CD1c-positive myeloid dendritic cell (primary cell): ENCODE measurements around the gene RAPH1.

Experiments
- DNase-seq: peaks from one replicate; pipeline ENCODE4 v3.0.0-alpha.2; 2016; ENCODE audit errors: extremely low spot score

Gene RAPH1

DNA sequence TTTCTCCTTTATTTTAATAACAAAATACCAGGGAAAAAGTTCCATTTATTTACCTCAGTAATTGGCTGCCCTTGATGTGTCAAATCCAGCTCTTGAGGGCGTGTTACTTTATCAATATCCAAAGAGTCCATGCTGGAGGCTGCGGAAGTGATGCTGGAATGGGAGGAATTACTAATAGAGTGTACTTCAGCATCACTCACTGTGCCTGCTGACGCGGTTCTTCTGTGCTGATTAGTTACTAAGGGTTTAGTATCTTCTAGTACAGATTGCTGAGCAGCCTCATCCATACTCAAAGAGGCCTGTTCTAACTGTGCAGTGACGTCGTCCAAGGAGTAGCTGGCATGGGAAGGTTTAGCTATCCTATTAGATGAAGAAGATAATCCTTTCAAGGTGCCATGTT is 45.6 kb downstream of the RAPH1 start:
- no peak for DNase-seq

DNA sequence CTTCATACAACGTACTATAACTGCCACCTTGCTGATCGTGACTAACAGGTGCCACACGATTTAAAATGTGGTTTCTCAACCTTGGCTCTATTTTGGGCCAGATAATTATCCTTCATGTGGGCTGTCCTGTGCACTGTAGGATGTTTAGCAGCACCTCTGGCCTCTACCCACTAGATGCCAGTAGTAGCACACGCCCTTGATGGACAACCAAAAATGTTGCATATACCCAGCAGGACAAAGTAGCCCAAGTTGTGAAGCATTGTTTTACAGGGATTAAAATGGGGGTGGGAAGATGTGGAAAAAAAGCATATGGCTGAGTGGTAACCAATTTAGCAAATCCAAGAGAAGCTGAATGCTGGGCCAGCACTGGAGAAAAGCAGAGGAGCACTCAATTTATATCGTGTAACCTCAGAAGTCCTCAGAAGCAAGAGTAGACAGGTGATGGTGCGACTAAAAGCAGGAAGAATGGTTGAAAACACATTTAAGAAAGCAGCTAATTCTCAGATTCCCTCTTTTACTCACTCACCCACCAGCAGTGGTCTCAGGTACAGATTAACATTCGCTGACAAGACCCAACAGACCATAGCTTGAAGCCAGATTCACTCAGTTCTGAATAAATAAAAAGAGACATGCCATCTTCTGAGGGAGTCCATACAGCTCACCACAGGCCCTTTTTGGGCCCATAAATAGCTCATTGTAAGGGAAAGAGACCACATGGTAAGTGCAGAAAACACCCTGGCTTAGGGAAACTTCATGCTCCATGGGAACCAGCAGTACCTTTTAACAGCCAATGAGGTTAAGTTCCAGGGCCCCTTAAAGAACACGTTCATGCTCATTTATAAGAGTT is 50.6 kb downstream of the RAPH1 start:
- peak; percentile 53 for DNase-seq

DNA sequence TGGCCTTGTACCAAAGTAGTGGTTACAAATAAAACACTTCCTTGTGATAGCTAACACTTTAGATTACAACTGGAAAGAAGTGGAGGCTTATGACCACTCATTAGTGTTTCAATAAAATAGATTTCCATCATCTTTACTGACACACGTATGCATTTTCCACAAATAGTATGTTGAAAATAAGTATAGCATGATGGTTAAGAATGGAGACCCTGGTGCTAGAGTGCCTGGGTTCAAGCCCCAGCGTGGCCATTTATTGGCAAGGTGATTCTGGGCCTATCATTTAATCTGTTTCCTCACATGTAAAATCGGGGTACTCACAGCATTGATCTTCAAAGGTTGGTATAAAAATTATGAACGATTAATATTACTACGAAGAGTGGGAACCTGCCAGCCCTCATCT is 54.5 kb downstream of the RAPH1 start:
- no peak for DNase-seq

DNA sequence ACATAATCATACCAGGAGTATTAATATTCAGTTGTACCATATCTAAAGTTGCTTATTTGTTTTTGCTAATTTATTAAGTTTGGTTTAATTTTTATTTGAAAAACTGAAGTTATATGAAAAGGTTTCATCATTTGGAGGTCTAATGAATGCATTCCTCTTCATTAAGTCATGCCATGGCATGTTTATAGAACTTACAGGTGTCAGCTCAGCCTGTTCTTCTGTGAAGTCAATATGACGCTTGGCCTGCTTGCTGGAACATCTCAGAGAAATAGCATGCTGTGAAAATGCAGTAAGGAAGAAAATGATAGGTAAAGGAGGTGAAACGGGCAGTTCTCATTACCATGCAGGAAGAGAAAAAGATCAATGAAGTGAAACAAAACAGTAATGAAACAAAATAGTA is 58.2 kb downstream of the RAPH1 start:
- DNase-seq, result no peak

DNA sequence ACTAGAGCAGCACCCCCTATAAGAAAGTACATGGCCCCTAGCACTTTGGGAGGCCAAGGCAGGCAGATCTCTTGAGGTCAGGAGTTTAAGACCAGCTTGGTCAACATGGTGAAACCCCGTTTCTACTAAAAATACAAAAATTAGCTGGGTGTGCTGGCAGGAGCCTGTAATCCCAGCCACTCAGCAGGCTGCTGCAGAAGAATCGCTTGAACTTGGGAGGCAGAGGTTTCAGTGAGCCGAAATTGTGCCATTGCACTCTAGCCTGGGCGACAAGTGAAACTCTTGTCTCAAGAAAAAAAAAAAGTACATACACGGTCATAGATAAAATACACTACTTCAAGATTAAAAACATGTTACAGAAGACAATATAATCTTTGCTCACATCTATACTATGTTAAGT is 63.8 kb downstream of the RAPH1 start:
- DNase-seq, result no peak

DNA sequence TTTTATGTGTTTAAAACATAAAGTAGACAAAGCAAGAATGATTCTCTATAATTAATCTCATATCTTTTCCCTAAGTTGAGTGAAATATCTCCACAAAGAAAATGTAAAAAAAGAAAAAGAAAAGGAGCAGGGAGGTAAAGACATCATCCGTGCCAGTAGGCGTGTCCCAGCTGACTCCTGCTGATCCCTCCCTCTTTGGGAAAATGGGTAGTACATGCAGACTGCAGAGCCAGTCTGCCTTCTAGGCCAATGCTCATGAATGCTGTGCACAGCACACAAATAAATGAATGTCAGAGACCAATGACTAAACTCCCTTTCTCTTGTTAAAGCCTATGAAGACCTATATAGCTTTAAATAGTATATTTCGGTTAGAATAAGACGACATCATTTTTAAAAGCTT is 64.7 kb downstream of the RAPH1 start:
- DNase-seq, result no peak

DNA sequence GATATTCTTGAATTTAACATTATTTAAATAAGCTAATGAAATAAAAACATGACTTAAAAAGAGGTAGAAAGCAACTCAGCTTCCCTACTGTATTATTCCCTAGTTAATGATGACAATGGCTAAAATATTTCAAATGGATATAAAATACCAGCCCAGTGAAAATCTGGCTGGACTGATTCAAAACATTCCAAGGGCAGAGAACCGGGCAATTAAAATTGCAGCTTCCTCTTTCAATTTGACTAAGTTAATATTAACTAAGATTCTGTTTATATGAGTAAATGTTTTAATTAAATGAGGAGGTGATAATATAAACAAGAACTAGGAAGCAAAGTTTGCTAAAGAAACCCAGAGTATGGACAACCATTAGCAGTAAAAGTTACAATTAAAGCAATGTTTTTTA is 65.6 kb downstream of the RAPH1 start:
- peak; percentile 28 for DNase-seq

DNA sequence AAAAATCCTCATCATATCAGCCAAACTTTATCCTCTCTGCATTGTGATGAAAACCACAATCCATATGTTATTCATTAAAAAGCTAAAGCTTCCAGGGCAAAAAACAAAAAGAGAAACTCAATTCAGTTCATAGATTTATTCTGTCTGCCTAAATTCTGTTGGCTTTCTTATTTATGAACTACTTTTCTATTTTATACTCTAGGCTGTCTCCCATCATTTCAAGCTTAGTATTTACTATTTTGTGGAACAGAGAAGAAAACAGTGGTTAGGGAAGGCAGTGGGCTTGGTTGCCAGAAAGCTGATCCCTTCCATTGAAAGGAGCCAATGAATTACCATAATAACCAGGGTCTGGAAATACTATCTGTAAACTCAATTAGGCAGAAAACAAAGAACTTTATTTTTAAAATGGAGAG is 71.8 kb downstream of the RAPH1 start:
- DNase-seq, result no peak

DNA sequence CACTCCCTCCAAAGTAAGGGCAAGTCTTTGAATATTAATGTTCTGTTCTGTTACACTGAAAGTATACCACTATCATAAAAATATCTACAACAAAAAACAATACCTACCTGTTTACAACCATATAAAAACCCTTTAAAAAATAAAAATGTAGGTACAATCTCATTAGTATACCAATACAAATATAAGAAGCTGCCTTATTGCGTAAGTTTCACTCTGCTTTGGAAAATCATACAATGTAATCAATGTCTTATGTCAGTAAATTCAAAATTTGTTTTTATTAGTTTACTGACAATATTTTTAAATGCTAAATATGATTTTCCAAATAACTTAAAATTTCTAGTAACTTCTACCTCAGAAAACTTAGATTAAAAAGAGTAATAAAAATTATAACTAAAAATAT is 72.8 kb downstream of the RAPH1 start:
- no peak for DNase-seq

DNA sequence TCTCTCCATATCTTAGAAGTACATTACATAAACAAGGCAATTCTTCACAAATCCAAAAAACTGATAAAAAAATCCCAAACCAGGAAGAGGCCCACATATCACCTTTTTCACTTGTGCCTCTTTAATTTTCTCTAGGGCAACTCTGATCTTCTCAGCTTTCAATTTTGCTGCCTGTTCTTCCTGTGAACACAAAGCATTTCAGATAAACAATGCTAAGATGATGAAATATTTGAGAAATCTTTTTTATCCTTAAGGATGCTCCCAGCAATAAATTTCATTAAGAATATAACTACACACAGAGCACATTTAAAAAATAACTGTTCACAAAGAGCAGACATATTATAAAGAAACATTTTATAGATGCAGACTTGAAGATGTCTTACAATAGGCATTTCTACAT is 73.4 kb downstream of the RAPH1 start:
- no peak for DNase-seq

DNA sequence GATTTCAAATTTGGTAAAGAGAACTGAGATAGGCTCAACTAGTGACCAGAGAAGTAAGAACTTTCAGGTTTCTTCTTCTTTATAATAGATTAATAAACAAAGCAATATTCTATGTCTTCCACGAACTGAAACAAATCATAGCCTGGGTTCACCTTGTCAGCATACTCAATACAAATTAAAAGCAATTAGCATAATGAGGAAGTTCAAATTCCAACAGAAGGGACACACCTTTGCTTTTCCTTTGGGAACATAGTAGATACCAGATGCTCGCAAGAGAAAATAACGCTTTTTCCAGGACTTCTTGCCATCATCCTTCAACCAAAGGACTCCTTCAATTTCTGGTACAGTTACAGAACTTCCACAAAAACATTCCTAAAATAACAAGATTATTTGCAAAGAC is 79.9 kb downstream of the RAPH1 start:
- no peak for DNase-seq

DNA sequence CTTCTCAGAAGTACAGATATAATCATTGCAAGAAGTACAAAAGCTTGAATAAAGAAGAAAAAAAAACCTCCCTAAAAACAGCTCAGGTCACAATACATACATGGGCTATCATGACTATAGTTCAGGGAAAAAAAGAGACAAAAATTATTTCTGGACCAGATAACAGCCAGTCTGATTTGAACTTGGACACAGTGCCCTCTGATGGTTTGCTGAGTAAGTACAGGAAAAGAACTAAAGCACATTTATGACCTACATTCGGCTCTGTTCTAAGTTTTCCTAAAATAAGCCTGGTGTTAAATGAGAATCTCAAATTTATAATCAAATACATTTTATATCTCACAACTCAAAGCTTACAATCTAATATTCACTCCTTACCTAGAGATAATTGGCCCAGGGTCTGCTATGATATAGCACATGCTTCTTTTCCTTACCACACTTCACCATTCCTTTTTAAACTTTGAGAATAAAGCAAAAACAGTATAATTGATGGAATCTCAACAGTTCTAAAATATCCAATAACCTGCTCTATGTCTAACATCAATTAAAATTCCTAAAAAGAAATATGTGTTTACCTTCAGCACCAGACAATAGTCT is 81.1 kb downstream of the RAPH1 start:
- peak; percentile 51 for DNase-seq

DNA sequence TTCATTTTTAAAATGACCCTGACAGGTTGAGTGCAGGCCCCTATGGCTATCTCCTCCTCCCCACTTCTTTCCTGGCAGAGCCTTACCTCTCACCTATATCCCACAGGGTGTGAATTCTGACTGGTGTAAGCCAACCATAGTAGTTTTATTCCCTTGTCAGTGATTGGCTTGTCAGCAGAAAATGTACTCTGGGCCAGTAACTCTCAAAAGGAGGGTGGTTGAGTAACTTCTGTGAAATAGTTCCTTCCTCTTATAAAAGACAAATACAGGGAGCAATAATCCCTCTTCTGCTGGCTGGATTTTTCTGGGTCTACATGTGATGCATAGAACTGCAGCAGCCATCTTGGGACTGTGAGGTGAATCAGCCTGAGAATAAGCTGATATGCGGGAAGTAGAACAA is 83.4 kb downstream of the RAPH1 start:
- DNase-seq, result no peak

DNA sequence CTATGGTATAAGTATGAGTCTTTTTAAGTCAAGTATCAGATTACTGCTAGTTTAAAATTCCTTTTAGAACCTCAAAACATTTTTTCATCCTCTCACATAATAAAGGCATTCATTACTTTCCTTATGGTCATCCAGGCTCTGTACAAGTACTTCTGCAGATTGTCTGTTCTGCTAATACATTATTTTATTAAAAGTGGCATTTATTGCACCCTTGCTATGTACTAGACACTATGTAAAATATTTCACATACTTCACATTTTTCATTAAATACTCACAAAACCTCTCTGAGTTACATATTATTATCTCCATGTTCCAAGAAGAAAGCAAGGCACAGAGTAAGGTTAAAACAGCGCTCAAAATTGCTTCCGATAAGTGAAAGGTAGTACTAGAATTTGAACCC is 84.1 kb downstream of the RAPH1 start:
- DNase-seq, result no peak

DNA sequence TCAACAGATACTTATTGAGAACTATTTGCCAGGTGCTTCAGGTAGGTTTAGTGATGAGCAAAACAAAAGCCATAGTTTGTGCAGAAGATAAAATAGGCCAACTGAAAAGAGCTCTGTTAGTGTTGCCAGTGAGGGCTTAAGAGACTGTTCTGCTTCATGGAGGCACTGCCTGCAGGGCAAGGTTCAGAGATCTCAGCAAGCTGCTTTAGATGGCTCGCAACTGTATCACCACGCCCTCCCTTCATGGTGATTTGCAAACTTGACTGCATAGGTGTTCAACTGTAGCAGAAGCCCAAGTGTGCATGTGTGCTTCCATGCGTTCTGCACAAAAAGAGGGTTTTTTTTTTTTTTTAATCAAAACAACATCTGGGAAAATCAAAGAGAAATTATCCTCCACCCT is 84.5 kb downstream of the RAPH1 start:
- DNase-seq, result no peak

DNA sequence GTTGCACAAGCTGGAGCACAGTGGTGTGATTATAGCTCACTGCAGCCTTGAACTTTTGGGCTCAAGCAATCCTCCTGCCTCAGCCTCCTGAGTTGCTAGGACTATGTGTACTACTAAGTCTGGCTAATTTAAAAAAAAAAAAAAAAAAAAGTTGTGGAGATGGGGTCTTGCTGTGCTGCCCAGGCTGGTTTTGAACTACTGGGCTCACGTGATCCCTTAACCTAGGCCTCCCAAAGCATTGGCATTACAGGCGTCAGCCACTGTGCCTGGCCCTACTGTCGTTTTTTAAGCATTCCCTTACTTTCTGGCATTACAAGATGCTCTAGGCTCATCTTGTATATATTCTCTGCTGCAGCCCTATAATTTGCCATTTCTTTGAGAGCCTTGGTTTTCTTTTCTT is 88.3 kb downstream of the RAPH1 start:
- DNase-seq, result no peak

DNA sequence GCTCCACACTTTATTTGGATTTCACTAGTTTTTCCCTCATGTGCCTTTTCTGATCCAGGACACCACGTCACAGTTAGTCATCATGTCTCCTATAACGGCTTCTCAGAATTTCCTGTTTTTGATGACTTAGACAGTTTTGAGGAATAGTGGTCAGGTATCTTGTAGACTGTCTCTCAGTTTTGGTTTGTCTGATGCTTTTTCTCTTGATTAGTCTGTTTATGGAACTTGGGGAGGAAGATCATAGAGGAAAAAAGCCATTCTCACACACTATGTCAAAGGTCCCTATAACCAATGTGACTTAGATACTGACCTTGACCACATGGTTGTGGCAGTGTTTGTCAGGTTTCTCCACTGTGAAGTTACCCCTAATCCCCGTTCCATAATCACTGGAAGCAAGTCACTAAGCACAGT is 89.0 kb downstream of the RAPH1 start:
- DNase-seq, result peak; percentile 47

DNA sequence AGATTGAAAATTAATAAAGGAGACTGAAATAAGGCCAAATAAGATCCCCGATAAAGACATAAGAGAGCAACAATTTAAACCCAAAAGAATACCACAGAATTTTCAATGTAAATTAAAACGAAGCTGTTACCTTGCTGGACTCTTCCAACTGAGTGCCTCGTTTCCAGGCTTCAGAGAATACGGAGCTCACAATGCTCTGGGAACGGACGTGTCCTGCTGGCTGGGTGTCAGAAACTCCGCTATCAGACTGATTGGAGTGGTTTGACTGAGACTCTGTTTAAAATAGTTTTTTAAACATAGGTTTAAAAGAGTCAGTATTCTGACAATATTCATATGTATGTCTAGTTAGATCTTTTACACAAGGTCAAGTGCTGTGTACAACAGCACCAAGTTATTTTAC is 90.4 kb downstream of the RAPH1 start:
- no peak for DNase-seq

DNA sequence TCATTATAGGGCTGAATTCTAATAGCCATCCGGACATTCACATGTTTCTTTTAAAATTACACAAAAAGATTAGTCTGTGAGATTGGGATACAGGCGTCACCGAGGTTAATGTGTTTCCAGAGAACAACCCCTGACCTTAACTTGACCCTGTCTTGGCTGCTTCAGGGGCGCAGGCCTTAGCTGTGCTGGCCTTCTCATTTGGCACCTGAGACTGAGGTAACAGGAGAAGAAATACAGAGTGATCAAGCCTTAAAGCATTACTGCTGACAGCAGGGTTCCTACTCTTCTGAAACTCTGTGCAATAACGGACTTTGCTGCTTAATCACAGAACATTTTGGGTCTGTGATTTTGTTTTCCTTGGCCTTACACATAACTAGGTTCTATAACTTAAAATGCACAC is 92.6 kb downstream of the RAPH1 start:
- DNase-seq, result no peak

DNA sequence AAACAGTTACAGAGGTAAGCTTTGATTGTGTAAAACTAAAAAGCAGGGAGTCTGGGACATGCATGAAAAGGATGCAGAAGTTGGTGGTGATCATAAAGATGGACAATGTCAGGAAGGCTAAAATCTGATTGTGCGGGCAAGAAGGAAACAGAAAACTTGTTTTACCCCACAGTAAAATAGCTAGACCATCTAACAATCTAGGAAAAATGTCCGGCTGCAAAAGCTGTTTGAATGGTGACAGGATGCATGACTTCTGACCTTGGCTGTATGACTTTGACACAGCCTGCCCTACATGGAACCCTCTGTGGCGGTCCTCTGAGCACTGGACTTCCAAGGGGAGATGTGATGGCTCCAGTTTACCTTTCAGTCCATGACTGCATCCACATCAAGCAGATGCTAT is 93.6 kb downstream of the RAPH1 start:
- no peak for DNase-seq

DNA sequence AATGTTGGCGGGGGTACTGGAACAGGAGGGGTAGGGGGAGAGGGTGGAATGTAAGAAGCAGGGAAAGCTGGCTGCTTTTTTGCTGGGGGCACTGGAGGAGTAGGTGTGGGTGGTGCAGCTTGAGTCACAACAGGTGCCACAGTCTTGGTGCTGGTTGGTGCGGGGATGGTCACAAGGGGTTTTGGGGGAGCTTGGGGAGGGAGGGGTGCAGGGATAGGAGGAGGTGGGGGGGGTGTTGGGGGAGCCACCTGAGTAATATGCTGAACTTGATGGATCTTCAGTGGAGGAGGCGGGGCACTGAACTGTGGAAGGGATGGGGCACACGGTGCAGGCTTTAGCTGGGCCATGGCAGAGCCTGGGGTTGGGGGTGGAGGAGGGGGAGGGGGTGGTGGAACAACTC is 94.4 kb downstream of the RAPH1 start:
- DNase-seq, result no peak

DNA sequence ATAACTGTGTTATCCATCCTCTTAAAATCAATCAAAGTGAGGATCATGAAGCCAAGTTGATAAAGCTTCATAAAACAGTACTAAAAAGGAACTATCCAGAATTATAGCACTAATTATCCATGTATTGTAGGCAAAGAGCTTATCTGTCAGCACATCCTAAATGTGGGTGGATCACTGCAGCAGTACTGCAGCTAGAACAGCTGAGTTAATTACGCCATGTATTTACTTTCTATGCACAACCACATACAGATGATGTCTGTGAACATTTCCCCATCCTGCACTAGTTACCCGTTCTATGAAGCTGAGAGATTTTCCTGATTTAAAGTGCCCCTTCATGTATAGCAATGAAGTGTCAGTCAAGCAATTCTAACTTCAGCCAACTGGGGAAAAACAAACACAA is 96.6 kb downstream of the RAPH1 start:
- DNase-seq, result no peak

DNA sequence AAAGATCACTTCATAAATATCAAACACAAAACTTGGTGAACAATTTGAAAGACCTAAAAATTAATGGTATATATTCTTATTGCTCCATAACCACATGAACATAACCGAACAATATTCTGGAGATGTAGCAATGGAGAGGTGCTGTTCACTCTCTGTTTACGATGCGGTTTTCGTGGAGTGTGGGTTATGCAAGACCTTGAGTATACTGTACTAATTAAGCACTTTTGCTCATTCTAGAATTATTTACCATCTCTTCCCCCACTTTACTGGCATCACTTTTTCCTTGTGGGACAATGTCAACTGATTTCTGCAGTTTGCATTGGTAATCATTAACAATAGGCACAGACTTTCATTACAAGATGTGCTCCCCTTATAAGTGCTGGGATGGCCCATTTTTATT is 97.6 kb downstream of the RAPH1 start:
- DNase-seq, result no peak

DNA sequence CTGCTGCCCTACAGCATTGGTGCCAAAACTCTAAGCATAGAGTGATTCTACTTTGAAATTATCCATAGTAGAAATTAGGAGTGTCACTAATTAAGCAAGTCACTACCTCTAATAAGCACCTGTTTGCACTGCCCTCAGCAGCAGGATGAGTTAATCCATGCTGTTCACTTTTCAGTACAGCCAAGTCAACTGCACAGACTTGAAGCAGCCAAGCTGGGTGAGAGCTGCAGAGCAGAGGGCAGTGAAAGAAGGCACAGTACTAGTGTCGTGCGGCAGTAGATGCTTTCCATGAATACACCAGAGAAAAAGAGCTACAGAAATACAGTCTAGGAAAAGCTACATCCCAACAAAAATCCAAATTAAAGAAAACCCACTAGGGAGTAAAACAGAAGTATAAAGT is 98.6 kb downstream of the RAPH1 start:
- no peak for DNase-seq
